Activated T-cell treated with anti-CD3 and anti-CD28 coated beads, Interleukin-2, amount 50 U/mL, for 24 hours (primary cell): ENCODE data around the gene SPAG5.

Source experiments
- DNase-seq: peaks from one replicate; pipeline ENCODE4 v3.0.0-alpha.2; 2020
- H3K27ac Mint-ChIP-seq: 2 replicates; pipeline ENCODE4 v1.8.0; 2020; ENCODE audit warnings: mild to moderate bottlenecking, mixed read lengths
- H3K27me3 Mint-ChIP-seq: 2 replicates; pipeline ENCODE4 v1.8.0; 2020; ENCODE audit warnings: mixed read lengths
- H3K36me3 Mint-ChIP-seq: 2 replicates; pipeline ENCODE4 v1.8.0; 2020; ENCODE audit warnings: low read depth, mixed read lengths
- H3K4me1 Mint-ChIP-seq: 2 replicates; pipeline ENCODE4 v1.8.0; 2020; ENCODE audit warnings: low read depth, mixed read lengths
- H3K4me3 Mint-ChIP-seq: 2 replicates; pipeline ENCODE4 v1.8.0; 2020; ENCODE audit warnings: mild to moderate bottlenecking, moderate library complexity, mixed read lengths
- H3K9me3 Mint-ChIP-seq: 2 replicates; pipeline ENCODE4 v1.8.0; 2020; ENCODE audit warnings: mixed read lengths

SPAG5 gene

DNA sequence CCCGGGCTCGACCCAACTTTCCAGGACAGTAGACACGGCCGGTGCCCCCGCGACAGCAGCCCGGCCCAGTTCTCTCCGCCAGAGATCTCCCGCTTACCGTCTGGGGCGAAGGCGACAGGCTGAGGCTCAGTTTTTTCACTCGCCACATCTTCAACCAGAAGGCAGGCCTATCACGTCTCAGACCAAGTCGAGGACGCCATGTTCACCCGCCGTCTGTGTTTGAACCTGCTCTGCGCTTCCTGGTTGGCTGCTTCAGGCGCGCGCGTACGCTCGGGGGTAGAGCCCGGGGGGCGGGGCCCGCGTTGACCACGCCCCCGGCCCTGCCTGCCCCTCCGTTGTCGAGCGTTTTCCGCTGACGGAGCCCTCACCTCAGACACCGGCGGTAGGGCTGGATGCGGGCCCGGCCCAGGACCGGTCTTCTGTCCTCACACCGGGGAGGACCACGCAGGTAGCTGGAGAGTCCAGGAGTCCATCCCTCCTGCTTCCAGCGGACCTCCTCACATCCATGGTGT, at the start of gene SPAG5:
Gene SPAG5 (minus strand): TSS at position 227 of the 512 bp plus-strand sequence. CDS start 79 bp downstream, at position 148.
- H3K9me3 Mint-ChIP-seq = no peaks in the 10 kb centered on the region
- peak within 1 kb of the TSS; percentile 94 for H3K27ac Mint-ChIP-seq
- H3K4me3 Mint-ChIP-seq = peak within 1 kb of the TSS; percentile 91
- no peaks in the 10 kb centered on the region for H3K27me3 Mint-ChIP-seq
- peaks cover 23% of the 10 kb centered on the region for H3K4me1 Mint-ChIP-seq
- DNase-seq = peak; percentile 95
- peaks cover 48% of the 10 kb centered on the region for H3K36me3 Mint-ChIP-seq

GRCh38 chr17:28646039-28646754, 47.4 kb upstream of the SPAG5 start:
- peak; percentile 38 for DNase-seq
- peak overlapping the region; percentile 92 for H3K27ac Mint-ChIP-seq
- peak overlapping the region; percentile 94 for H3K4me3 Mint-ChIP-seq
- peaks cover 44% of the 10 kb centered on the region for H3K4me1 Mint-ChIP-seq
- peaks cover 71% of the 10 kb centered on the region for H3K36me3 Mint-ChIP-seq
- H3K9me3 Mint-ChIP-seq = no peaks in the 10 kb centered on the region
- no peaks in the 10 kb centered on the region for H3K27me3 Mint-ChIP-seq

- no peak for DNase-seq
- H3K9me3 Mint-ChIP-seq = no peaks in the 10 kb centered on the region
- H3K27me3 Mint-ChIP-seq = no peaks in the 10 kb centered on the region
- H3K27ac Mint-ChIP-seq = peak overlapping the region; percentile 92
- H3K36me3 Mint-ChIP-seq = peaks cover 74% of the 10 kb centered on the region
- H3K4me1 Mint-ChIP-seq = peaks cover 44% of the 10 kb centered on the region
- peak overlapping the region; percentile 94 for H3K4me3 Mint-ChIP-seq
Measured at GRCh38 chr17:28645576-28645939, 46.7 kb upstream of the SPAG5 start.

- no peaks in the 10 kb centered on the region for H3K9me3 Mint-ChIP-seq
- H3K4me1 Mint-ChIP-seq = peaks cover 44% of the 10 kb centered on the region
- H3K27me3 Mint-ChIP-seq = no peaks in the 10 kb centered on the region
- peaks cover 72% of the 10 kb centered on the region for H3K36me3 Mint-ChIP-seq
- peak within 1 kb of the TSS; percentile 92 for H3K27ac Mint-ChIP-seq
- peak within 1 kb of the TSS; percentile 94 for H3K4me3 Mint-ChIP-seq
- peak; percentile 97 for DNase-seq
Measured at GRCh38 chr17:28644787-28645575, 46.2 kb upstream of the SPAG5 start, which contains the start of gene BLTP2. BLTP2 (minus strand) TSS chr17:28645158; CDS start chr17:28645056, 102 bp downstream.

- peak overlapping the region; percentile 94 for H3K4me3 Mint-ChIP-seq
- peak; percentile 61 for DNase-seq
- no peaks in the 10 kb centered on the region for H3K27me3 Mint-ChIP-seq
- H3K36me3 Mint-ChIP-seq = peaks cover 78% of the 10 kb centered on the region
- H3K27ac Mint-ChIP-seq = peak overlapping the region; percentile 90
- H3K4me1 Mint-ChIP-seq = peaks cover 49% of the 10 kb centered on the region
- no peaks in the 10 kb centered on the region for H3K9me3 Mint-ChIP-seq
Measured at GRCh38 chr17:28643983-28644786, 45.4 kb upstream of the SPAG5 start.

- H3K4me3 Mint-ChIP-seq = no peak overlapping the region
- peaks cover 81% of the 10 kb centered on the region for H3K36me3 Mint-ChIP-seq
- H3K27ac Mint-ChIP-seq = peak overlapping the region; percentile 35
- DNase-seq = no peak
- peaks cover 50% of the 10 kb centered on the region for H3K4me1 Mint-ChIP-seq
- H3K27me3 Mint-ChIP-seq = no peaks in the 10 kb centered on the region
- no peaks in the 10 kb centered on the region for H3K9me3 Mint-ChIP-seq
Measured at GRCh38 chr17:28641579-28641978, 42.8 kb upstream of the SPAG5 start.

DNA sequence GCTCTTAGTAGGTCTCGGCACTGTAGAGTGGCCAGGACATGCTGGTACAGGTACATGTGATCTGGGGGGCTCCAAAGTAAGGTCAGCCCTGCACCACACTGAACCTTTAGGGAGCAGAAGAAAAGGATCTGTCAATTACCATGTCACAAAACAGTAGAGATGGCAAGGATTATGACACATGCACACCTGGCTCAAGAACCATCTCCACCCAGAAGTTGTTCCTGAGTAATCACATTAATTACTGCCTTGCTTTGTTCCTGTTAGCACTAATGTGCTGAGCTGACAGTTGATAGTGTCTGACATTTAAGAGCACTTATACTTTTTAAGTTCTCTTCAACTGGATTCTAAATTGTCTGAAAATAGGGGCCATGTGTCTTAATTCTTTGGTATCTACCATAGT, 36.7 kb upstream of the SPAG5 start:
- Mint-ChIP-seq H3K27ac (no peak overlapping the region), H3K9me3 (no peaks in the 10 kb centered on the region)

GRCh38 chr17:28634206-28634865, 35.5 kb upstream of the SPAG5 start:
- no peak overlapping the region for H3K27ac Mint-ChIP-seq
- no peak for DNase-seq
- H3K9me3 Mint-ChIP-seq = no peaks in the 10 kb centered on the region
- H3K27me3 Mint-ChIP-seq = no peaks in the 10 kb centered on the region
- peaks cover 30% of the 10 kb centered on the region for H3K4me1 Mint-ChIP-seq
- H3K4me3 Mint-ChIP-seq = no peak overlapping the region
- H3K36me3 Mint-ChIP-seq = peaks cover 98% of the 10 kb centered on the region

More for the DNA sequence above, 36.7 kb upstream of the SPAG5 start:
- peaks cover 33% of the 10 kb centered on the region for H3K4me1 Mint-ChIP-seq
- no peaks in the 10 kb centered on the region for H3K27me3 Mint-ChIP-seq
- peaks cover 96% of the 10 kb centered on the region for H3K36me3 Mint-ChIP-seq
- DNase-seq = no peak
- no peak overlapping the region for H3K4me3 Mint-ChIP-seq

DNA sequence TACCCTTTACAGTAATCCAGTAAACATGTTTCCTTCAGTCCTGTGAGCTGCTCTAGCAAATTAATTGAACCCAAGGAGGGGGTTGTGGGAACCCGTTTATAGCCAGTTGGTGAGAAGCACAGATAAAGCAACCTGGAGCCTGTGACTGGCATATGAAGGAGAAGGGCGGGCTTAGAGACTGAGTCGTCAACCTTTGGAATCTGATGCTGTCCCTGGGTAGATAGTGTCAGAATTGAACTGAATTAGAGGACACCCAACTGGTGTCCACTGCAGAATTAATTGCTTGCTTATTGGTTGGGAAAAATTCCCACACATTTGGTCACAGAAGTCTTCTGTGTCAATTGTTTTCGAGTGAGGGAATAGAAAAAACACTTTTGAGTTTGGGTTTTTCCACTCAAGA, 28.0 kb upstream of the SPAG5 start:
- peaks cover 91% of the 10 kb centered on the region for H3K36me3 Mint-ChIP-seq
- H3K4me1 Mint-ChIP-seq = peaks cover 13% of the 10 kb centered on the region
- H3K27me3 Mint-ChIP-seq = no peaks in the 10 kb centered on the region
- no peak overlapping the region for H3K4me3 Mint-ChIP-seq
- H3K27ac Mint-ChIP-seq = peak overlapping the region; percentile 57
- H3K9me3 Mint-ChIP-seq = no peaks in the 10 kb centered on the region
- DNase-seq = no peak

DNA sequence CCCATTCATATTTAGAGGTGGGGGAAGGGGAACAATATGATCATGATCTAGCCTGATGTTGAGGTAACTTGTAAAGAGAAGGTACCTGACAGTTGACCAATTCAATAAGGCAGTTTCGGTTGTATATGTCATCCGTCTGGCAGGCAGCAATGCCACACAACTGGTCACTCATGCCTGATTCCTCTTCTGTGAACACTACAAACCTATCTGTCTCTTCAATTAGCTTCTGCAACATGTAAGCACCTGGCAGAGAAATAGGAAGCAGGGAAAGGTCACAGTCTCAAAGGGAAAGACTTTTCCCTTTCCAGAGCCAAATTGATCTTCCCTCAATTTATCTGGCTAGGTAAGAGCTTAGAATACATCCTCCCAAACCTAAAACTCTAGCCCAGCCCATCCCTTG, 25.3 kb upstream of the SPAG5 start:
- Mint-ChIP-seq H3K27me3 (no peaks in the 10 kb centered on the region), H3K9me3 (no peaks in the 10 kb centered on the region), H3K36me3 (peaks cover 95% of the 10 kb centered on the region), H3K4me3 (no peak overlapping the region), H3K4me1 (peaks cover 13% of the 10 kb centered on the region), H3K27ac (peak overlapping the region; percentile 50)
- no peak for DNase-seq

GRCh38 chr17:28623696-28624095, 24.9 kb upstream of the SPAG5 start:
- no peaks in the 10 kb centered on the region for H3K27me3 Mint-ChIP-seq
- H3K4me1 Mint-ChIP-seq = peaks cover 13% of the 10 kb centered on the region
- H3K9me3 Mint-ChIP-seq = no peaks in the 10 kb centered on the region
- no peak for DNase-seq
- H3K4me3 Mint-ChIP-seq = no peak overlapping the region
- no peak overlapping the region for H3K27ac Mint-ChIP-seq
- H3K36me3 Mint-ChIP-seq = peaks cover 98% of the 10 kb centered on the region

- Mint-ChIP-seq H3K27ac (no peak overlapping the region), H3K27me3 (no peaks in the 10 kb centered on the region), H3K36me3 (peaks cover 96% of the 10 kb centered on the region), H3K4me1 (peaks cover 10% of the 10 kb centered on the region), H3K4me3 (no peak overlapping the region), H3K9me3 (no peaks in the 10 kb centered on the region)
- no peak for DNase-seq
Measured at GRCh38 chr17:28622186-28622585, 23.4 kb upstream of the SPAG5 start.

DNA sequence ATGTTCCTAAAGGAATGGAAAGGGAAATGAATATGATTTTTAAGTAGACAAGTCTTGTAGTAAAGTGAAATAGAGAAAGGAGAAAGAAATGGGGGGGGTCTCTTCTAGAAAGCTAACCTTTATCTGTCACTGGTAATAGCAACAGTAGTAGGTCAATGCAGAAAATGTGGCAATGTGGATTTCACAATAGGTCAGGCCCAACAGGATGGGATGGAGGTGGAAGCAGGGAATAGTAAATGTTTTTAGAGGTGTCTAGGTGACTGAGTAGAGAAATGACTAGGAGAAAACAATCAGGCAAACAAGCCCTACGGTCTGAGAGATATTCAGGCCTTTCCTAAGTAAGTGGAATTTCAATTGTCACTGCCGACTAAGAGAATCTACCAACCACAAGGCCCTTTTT, 21.2 kb upstream of the SPAG5 start:
- no peak for DNase-seq
- peak overlapping the region; percentile 71 for H3K27ac Mint-ChIP-seq
- no peaks in the 10 kb centered on the region for H3K4me1 Mint-ChIP-seq
- no peak overlapping the region for H3K4me3 Mint-ChIP-seq
- H3K27me3 Mint-ChIP-seq = no peaks in the 10 kb centered on the region
- no peaks in the 10 kb centered on the region for H3K9me3 Mint-ChIP-seq
- peaks cover 98% of the 10 kb centered on the region for H3K36me3 Mint-ChIP-seq

DNA sequence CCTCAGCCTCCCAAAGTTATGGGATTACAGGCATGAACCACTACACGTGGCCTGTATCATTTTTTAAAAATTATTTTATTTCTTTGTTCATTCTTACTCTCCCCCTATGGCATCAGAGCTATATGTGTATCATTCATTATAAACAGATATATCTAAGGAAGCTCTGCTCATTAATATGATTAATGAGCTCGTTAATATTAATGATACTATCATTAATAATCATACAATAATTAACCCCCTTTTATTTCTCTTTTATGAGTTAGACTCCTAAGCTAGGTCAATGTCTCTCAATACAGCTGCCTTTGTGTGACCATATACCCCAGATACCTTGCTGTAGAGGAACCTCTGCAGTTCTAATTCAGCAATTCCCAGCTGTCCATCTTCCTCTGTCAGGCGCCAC, 19.6 kb upstream of the SPAG5 start:
- Mint-ChIP-seq H3K4me3 (no peak overlapping the region), H3K27me3 (no peaks in the 10 kb centered on the region), H3K9me3 (no peaks in the 10 kb centered on the region), H3K4me1 (no peaks in the 10 kb centered on the region), H3K36me3 (peaks cover 98% of the 10 kb centered on the region), H3K27ac (no peak overlapping the region)
- DNase-seq = no peak
